ENCODE data around the gene HMGCLL1. TPM values are rescaled to one million over a fixed set of nuclear protein-coding genes. Genes with fewer than 3 reads are reported as not detected.

HMGCLL1 gene
- total and polyA plus RNA-seq, 4 donors = 0.24 to 0.93 (median 0.66) TPM

DNA sequence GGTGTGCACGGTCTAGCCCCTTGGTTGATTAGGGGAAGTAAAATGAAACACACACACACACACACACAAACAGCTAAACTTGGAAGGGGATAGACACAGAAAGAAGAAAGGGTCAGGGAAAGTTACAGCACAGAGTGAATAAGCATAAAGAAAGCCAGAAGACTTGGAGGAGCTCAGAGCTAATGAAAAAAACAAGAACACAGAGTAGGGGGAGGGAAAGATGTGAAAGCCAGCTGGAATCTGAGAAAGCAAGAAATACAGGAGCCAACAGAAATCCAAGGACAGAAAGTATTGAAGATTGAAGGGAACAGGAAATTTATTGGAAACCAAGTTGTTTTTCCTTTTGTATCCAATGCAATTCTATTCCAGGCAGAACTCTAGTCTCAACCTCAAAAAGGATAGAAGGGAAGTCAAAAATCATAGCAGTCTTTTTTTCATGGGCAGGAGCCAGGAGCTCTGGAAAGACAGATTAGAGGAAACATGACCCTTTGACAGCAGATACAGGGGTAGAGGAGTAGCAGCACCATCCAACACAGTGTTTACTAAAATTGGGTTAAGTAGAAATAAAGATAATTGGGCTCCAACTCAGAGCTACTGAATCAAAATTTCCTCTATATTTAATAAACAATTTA lies 10.1 kb downstream of the HMGCLL1 start:
- WGBS = 59% methylated on average over 1 of the region's 1 CpG
- Histone ChIP-seq H3K9me3 (ENCODE audit: control insufficient read depth in 4 of 4, low read length in 3 of 4) (no peaks in the 10 kb centered on the region), H3K27me3 (ENCODE audit: control insufficient read depth in 4 of 4, insufficient read depth in 4 of 4, low read length in 3 of 4) (no peaks in the 10 kb centered on the region), H3K9ac (ENCODE audit: low read depth in 1 of 2, low read length in 2 of 2) (no peak overlapping the region), H3K4me3 (ENCODE audit: low read depth in 1 of 3, low read length in 3 of 3) (no peak overlapping the region), H3K4me1 (ENCODE audit: control insufficient read depth in 4 of 4, insufficient read depth in 4 of 4, low read length in 3 of 4) (no peaks in the 10 kb centered on the region), H3K36me3 (ENCODE audit: control insufficient read depth in 4 of 4, insufficient read depth in 3 of 4, low read depth in 1 of 4, low read length in 3 of 4) (no peaks in the 10 kb centered on the region), H3K27ac (ENCODE audit: low read depth in 1 of 2, low read length in 2 of 2) (no peak overlapping the region)
- DNase-seq (ENCODE audit: low spot score) = no peak
- no peak for TF ChIP-seq SP1 (IDR thresholded peaks at IDR 0.05)
- no peak for TF ChIP-seq RXRA (IDR thresholded peaks at IDR 0.05)
- peak; percentile 69 for TF ChIP-seq NR2F2 (IDR thresholded peaks at IDR 0.05)

DNA sequence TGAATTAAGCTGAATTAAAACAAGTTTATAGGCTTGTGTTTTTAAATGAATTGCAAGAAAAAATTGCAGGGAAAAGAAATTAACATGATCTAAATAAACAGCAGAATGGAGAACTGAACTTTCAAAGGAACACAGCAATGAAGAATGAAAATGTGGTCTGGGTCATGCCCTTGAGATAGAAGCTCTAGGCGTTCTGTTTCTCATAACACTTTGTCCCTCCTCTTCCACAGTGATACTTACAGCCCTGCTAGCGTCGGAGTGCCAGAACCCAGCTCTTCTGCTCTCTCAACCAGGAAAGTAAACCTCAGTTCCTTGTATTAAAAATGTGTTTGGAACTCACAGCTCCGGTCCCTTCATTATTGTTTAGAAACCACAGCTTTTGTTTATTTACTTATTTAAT lies 11.4 kb downstream of the HMGCLL1 start:
- H3K4me3 ChIP-seq (ENCODE audit: low read depth in 1 of 3, low read length in 3 of 3) = no peak overlapping the region
- H3K9ac ChIP-seq (ENCODE audit: low read depth in 1 of 2, low read length in 2 of 2) = no peak overlapping the region
- H3K9me3 ChIP-seq (ENCODE audit: control insufficient read depth in 4 of 4, low read length in 3 of 4) = no peaks in the 10 kb centered on the region
- TF ChIP-seq, protein P1, sequence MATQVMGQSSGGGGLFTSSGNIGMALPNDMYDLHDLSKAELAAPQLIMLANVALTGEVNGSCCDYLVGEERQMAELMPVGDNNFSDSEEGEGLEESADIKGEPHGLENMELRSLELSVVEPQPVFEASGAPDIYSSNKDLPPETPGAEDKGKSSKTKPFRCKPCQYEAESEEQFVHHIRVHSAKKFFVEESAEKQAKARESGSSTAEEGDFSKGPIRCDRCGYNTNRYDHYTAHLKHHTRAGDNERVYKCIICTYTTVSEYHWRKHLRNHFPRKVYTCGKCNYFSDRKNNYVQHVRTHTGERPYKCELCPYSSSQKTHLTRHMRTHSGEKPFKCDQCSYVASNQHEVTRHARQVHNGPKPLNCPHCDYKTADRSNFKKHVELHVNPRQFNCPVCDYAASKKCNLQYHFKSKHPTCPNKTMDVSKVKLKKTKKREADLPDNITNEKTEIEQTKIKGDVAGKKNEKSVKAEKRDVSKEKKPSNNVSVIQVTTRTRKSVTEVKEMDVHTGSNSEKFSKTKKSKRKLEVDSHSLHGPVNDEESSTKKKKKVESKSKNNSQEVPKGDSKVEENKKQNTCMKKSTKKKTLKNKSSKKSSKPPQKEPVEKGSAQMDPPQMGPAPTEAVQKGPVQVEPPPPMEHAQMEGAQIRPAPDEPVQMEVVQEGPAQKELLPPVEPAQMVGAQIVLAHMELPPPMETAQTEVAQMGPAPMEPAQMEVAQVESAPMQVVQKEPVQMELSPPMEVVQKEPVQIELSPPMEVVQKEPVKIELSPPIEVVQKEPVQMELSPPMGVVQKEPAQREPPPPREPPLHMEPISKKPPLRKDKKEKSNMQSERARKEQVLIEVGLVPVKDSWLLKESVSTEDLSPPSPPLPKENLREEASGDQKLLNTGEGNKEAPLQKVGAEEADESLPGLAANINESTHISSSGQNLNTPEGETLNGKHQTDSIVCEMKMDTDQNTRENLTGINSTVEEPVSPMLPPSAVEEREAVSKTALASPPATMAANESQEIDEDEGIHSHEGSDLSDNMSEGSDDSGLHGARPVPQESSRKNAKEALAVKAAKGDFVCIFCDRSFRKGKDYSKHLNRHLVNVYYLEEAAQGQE (IDR thresholded peaks at IDR 0.05) = no peak
- TF ChIP-seq NR2F2 (IDR thresholded peaks at IDR 0.05) (peak; percentile 86), RXRA (IDR thresholded peaks at IDR 0.05) (peak in 1 of 2 donors; percentile 6)
- DNase-seq (ENCODE audit: low spot score) = no peak
- no peak overlapping the region for H3K27ac ChIP-seq (ENCODE audit: low read depth in 1 of 2, low read length in 2 of 2)
- H3K27me3 ChIP-seq (ENCODE audit: control insufficient read depth in 4 of 4, insufficient read depth in 4 of 4, low read length in 3 of 4) = no peaks in the 10 kb centered on the region
- H3K36me3 ChIP-seq (ENCODE audit: control insufficient read depth in 4 of 4, insufficient read depth in 3 of 4, low read depth in 1 of 4, low read length in 3 of 4) = no peaks in the 10 kb centered on the region
- no peaks in the 10 kb centered on the region for H3K4me1 ChIP-seq (ENCODE audit: control insufficient read depth in 4 of 4, insufficient read depth in 4 of 4, low read length in 3 of 4)
- 42% methylated on average over 4 of the region's 4 CpGs for WGBS

DNA sequence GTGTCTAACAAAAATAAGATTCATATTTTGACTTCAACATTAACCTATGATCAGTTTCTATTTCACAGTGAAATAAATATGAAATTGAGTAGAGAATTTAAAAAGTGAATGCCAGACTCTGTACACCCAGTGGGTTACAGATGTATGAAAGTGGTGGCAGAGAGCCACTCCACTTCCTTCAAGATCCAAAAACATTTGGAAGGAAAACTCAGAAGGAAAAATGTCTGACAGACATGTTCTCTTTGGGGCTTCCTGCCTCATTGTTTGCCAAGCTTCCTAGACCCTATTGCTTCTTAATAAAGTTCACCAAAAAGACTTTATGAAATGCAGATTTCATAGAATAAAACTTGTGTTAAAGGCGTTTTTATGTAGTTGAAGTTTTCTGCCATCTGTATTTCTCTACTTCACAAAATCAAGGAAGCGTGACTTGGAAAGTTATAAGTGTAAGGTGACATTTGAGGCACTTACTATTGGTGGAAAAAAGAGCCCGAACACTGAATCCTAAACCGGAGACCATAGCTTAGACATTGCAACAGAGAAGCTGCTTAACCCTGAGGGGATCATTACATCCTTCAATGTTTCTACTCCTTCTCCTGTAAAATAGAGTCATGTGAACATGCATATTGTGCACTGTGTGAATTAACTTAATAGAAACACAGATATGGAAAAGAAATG lies 12.8 kb downstream of the HMGCLL1 start:
- DNase-seq (ENCODE audit: low spot score) = no peak
- H3K4me1 ChIP-seq (ENCODE audit: control insufficient read depth in 4 of 4, insufficient read depth in 4 of 4, low read length in 3 of 4) = no peaks in the 10 kb centered on the region
- no peak overlapping the region for H3K4me3 ChIP-seq (ENCODE audit: low read depth in 1 of 3, low read length in 3 of 3)
- WGBS = 66% methylated on average over 4 of the region's 4 CpGs
- no peaks in the 10 kb centered on the region for H3K9me3 ChIP-seq (ENCODE audit: control insufficient read depth in 4 of 4, low read length in 3 of 4)
- H3K9ac ChIP-seq (ENCODE audit: low read depth in 1 of 2, low read length in 2 of 2) = no peak overlapping the region
- no peaks in the 10 kb centered on the region for H3K36me3 ChIP-seq (ENCODE audit: control insufficient read depth in 4 of 4, insufficient read depth in 3 of 4, low read depth in 1 of 4, low read length in 3 of 4)
- no peak overlapping the region for H3K27ac ChIP-seq (ENCODE audit: low read depth in 1 of 2, low read length in 2 of 2)
- no peaks in the 10 kb centered on the region for H3K27me3 ChIP-seq (ENCODE audit: control insufficient read depth in 4 of 4, insufficient read depth in 4 of 4, low read length in 3 of 4)
- TF ChIP-seq FOXA2 (IDR thresholded peaks at IDR 0.05) (no peak), RAD21 (IDR thresholded peaks at IDR 0.05) (no peak), TAF1 (conservative IDR thresholded peaks at IDR 0.05) (no peak), FOXA1 (IDR thresholded peaks at IDR 0.05) (no peak), SP1 (IDR thresholded peaks at IDR 0.05) (no peak), JUND (IDR thresholded peaks at IDR 0.05) (no peak), RXRA (IDR thresholded peaks at IDR 0.05) (no peak), HNF4A (conservative IDR thresholded peaks at IDR 0.05) (no peak), GABPA (IDR thresholded peaks at IDR 0.05 in 1 of 2, conservative IDR thresholded peaks at IDR 0.05 in 1 of 2) (no peak), NR2F2 (IDR thresholded peaks at IDR 0.05) (no peak), YY1 (IDR thresholded peaks at IDR 0.05) (no peak), EGR1 (IDR thresholded peaks at IDR 0.05; ENCODE audit: low read depth in 2 of 2) (no peak)
- TF ChIP-seq, protein P2, sequence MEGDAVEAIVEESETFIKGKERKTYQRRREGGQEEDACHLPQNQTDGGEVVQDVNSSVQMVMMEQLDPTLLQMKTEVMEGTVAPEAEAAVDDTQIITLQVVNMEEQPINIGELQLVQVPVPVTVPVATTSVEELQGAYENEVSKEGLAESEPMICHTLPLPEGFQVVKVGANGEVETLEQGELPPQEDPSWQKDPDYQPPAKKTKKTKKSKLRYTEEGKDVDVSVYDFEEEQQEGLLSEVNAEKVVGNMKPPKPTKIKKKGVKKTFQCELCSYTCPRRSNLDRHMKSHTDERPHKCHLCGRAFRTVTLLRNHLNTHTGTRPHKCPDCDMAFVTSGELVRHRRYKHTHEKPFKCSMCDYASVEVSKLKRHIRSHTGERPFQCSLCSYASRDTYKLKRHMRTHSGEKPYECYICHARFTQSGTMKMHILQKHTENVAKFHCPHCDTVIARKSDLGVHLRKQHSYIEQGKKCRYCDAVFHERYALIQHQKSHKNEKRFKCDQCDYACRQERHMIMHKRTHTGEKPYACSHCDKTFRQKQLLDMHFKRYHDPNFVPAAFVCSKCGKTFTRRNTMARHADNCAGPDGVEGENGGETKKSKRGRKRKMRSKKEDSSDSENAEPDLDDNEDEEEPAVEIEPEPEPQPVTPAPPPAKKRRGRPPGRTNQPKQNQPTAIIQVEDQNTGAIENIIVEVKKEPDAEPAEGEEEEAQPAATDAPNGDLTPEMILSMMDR (IDR thresholded peaks at IDR 0.05; ENCODE audit: low read depth, low read length, missing input control) = no peak
- TF ChIP-seq, protein P3, sequence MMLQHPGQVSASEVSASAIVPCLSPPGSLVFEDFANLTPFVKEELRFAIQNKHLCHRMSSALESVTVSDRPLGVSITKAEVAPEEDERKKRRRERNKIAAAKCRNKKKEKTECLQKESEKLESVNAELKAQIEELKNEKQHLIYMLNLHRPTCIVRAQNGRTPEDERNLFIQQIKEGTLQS (IDR thresholded peaks at IDR 0.05) = no peak
- TF ChIP-seq, protein P1 (IDR thresholded peaks at IDR 0.05) = no peak
- TF ChIP-seq, protein P4, sequence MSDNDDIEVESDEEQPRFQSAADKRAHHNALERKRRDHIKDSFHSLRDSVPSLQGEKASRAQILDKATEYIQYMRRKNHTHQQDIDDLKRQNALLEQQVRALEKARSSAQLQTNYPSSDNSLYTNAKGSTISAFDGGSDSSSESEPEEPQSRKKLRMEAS (IDR thresholded peaks at IDR 0.05) = no peak
